HepG2 (cell line): ENCODE results near the gene GLG1.

Source experiments
- JUNB ChIP-seq: sonication (generic); formaldehyde crosslinking; IDR thresholded peaks from 2 replicates; pipeline ENCODE4 v1.8.0; 2022; ENCODE audit warnings: missing genetic modification reagents, mild to moderate bottlenecking, borderline replicate concordance
- TGIF2 ChIP-seq: IDR thresholded peaks from 2 replicates; pipeline ENCODE4 v1.6.1; 2016; ENCODE audit warnings: control low read depth, missing compliant biosample characterization

DNA sequence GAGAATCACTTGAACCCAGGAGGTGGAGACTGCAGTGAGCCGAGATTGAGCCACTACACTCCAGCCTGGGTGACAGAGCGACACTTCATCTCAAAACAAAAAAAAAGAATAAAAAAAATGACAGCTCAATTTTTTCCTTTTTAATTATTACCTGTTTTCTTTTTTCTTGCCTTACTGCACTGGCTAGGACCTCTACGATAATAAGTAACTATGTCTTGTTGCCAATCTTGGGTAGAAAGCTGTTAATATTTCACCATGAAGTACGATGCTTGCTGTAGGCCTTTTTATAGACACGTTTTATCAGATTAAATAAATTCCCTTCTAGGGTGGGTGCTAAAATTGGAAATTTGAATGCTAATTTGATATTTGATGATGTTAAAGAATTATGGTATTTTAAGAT, 82.8 kb downstream of the GLG1 start:
- TF ChIP-seq TGIF2 (no peak), JUNB (no peak)
